ENCODE data around the gene MAN2A1.

GRCh38 chr5:109767997-109768396 lies 78.3 kb downstream of the MAN2A1 start:
- TF ChIP-seq CTCF (conservative IDR thresholded peaks at IDR 0.05 in 1 of 2, IDR thresholded peaks at IDR 0.05 in 1 of 2; ENCODE audit: extremely low read depth in 1 of 2, insufficient read depth in 1 of 2, low read depth in 1 of 2, low read length in 2 of 2) (no peak), EZH2 (IDR thresholded peaks at IDR 0.05; ENCODE audit: borderline replicate concordance, low read length) (no peak)

All from mammary epithelial cell (primary cell).